GM12873 (cell line): ENCODE data around the gene NHLRC4.
A peak's percentile ranks its signal among the peaks of the same experiment; 100 is the strongest.

Experiments used
- TF ChIP-seq, protein P1 (sequence below): IDR thresholded peaks from 2 replicates; pipeline ENCODE4 v1.5.1; 2012; ENCODE audit warnings: low read depth, mild to moderate bottlenecking, moderate library complexity, low read length, control low read depth; ENCODE audit not compliant: insufficient read depth; ENCODE audit errors: missing control alignments

Gene NHLRC4

DNA sequence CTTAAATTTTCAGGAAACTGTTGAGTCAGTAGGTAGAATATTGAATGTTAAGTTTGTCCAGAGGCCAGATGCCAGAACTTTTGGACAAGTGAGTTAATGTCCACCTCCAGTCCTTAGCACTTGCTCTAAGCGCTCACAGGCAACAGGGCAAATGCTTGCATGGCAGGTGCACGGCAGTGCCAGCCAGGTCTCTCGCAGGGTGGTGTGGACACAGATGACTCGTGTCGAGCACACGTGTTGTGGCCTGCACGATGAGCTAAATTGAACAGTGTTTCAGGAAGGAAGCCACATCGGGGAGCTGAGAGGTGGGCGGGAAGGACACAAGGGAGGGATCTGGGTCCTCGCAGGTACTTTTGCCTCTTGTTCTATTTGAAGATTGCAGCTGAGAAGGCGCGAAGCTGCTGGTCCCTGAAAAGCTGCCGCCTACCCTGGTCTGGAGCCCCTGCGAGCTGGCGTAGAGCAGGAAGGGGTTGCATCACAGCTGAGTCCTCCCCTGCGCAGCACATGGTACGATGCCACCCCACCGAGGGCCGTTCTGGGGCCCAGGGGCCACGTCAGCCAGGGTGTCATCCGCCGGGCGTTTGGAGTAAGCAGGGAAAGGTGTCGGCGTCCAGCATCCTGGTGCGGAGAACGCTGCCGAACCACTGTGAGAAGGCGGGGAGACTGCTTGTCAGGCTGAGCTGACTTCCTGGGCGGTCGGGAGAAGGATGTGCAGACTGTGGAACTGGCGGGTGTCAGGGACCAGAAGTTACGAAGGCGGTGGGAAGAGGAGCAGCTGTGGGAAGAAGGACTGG is 29.3 kb downstream of the NHLRC4 start:
- TF ChIP-seq, protein P1, sequence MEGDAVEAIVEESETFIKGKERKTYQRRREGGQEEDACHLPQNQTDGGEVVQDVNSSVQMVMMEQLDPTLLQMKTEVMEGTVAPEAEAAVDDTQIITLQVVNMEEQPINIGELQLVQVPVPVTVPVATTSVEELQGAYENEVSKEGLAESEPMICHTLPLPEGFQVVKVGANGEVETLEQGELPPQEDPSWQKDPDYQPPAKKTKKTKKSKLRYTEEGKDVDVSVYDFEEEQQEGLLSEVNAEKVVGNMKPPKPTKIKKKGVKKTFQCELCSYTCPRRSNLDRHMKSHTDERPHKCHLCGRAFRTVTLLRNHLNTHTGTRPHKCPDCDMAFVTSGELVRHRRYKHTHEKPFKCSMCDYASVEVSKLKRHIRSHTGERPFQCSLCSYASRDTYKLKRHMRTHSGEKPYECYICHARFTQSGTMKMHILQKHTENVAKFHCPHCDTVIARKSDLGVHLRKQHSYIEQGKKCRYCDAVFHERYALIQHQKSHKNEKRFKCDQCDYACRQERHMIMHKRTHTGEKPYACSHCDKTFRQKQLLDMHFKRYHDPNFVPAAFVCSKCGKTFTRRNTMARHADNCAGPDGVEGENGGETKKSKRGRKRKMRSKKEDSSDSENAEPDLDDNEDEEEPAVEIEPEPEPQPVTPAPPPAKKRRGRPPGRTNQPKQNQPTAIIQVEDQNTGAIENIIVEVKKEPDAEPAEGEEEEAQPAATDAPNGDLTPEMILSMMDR = no peak

DNA sequence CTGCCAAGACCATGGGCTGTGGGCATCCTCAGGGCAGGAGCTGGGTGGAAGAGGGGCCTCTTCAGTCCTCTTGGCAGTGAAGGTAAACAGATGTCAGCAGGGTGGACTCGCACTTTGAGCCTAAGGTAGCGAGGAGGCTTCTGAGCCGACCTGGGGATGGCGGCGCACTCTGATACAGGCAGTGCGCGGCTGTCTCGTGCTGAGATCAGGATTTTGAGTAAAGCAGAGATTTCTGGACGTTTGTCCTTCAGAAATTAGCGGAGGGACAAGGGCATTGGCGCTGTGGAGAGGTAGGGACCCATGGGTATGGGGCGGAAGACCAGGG is 29.9 kb downstream of the NHLRC4 start:
- TF ChIP-seq, protein P1 = no peak

DNA sequence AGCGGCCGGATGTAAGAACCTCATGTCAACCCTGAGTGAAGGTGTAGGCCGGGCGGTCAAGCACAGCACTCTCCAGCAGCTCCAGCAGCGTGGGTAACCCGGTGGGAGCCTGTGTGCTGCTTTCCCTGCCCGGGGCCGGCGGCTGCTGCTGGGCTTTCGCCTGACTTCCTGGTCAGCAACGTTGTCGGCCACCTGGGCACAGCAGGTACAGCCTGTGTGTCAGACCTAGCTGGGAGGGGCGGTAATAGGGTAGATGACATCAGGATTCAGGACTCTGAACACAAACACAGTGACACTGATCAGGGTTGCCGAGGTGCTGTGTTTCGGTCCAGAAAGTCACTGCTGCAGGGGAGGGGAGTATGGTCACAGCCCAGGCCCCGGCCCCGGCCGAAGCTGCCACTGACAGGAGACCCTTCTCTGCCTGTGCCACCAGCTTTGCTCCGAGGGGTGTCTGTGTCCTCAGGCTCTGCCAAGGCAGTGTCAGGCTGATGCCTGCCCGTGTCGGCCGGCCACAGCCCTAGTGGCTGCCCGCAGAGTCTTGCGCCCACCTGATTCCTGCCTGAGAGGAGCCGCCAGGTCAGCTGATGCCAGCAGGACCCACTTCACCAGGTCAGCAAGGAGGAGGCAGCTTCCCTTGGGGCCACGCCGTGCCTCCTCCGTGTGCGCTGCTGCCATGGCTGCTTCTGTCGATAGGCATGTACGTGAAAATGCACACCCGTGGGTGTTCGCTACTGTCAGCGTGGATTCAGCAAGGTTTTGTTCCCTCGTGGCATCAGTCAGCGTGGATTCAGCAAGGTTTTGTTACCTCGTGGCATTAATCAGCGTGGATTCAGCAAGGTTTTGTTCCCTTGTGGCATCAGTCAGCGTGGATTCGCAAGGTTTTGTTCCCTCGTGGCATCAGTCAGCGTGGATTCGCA is 32.3 kb downstream of the NHLRC4 start:
- TF ChIP-seq, protein P1 = no peak

DNA sequence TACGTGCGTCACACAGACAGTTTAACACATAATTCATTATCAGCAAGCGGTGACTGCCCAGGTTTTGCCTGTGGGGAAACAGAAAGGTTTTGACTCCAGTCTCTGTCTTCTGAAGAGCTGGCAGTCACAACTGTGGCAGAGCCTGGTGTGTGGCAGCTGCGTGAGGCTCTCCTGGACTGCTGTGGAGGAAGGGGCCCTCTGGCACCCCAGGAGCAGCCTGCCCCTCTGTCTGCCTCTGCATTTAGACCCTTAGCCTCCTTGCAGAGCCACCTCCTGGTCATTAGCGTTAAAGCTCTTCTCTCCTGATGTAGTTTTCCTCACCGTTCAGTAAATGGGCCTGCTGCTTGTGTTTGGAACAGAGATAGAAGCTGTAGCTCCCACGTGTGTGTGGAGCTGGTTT is 34.0 kb downstream of the NHLRC4 start:
- TF ChIP-seq, protein P1 = peak; percentile 36

DNA sequence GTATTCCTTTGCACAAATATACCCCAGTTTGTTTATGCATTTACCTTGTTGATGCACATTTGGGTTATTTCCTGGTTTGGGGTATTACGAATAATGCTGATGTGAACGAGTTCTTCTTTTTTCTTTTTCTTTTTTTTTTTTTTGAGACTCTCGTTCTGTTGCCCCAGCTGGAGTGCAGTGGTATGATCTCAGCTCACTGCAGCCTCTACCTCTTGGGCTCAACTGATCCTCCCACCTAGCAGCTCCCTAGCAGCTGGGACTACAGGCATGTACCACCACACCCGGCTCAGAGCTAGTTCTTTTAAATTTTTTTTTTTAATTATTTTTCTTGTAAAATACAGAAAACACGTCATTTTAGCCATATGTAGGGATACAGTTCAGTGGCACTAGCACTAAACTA is 37.1 kb downstream of the NHLRC4 start:
- TF ChIP-seq, protein P1 = no peak

DNA sequence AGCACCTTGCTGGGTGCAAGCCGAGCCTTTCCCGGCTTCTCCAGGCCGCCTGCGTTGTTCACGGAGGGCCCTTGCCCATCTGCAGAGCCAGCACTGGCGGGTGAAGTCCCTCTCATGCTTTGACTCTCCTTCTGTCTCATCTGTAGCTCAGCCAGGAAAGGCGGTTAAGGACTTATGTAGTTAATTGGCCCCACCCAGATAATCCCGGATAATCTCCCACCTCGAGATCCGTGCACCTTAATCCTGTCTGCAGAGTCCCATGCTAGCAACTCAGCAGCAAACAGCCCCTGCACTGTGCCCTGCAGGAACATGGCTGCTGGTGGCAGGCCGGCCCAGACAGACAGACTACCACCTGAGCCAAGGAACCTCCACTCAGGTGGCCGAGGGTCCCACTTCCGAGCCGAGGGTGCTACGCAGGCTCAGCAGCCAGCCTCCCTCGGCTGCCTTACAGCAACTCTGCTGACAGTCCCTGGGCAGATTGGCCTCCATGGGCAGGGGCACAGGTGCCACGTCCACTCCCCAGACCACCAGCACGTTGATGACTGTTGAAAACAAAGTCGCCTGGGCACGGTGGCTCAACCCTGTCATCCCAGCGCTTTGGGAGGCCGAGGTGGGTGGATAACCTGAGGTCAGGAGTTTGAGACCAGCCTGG is 40.0 kb downstream of the NHLRC4 start:
- TF ChIP-seq, protein P1 = no peak

DNA sequence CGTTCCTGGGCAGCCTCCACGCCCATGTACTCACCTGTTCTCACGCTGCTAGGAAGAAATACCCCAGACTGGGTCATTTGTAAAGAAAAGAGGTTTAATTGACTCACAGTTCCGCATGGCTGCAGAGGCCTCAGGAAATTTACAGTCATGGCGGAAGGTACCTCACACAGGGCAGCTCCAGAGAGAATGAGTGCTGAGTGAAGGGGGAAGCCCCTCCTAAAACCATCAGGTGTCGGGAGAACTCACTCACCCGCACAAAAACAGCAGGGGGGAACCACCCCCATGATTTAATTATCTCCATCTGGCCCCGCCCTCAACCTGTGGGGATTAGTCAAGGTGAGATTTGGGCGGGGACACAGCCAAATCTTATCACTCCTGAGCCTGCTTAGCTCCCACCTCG is 41.2 kb downstream of the NHLRC4 start:
- TF ChIP-seq, protein P1 = no peak
